Stimulated activated CD8-positive, alpha-beta memory T cell treated with anti-CD3 and anti-CD28 coated beads, Interleukin-15, amount 100 ng/mL, for 48 hours (primary cell): ENCODE data around the gene MAGEA9.
"Not testable (repeated sequence)": the region's sequence is repeated elsewhere in the genome, so short reads cannot be mapped to it uniquely, and the experiment has no call there.

Experiments
- DNase-seq, 2 donors: peaks; one replicate each; pipeline ENCODE4 v3.0.0-alpha.2; 2020; ENCODE audit warnings: low read depth in 2 of 2

MAGEA9 gene

GRCh38 chrX:149781727-149782126 is at the start of gene MAGEA9:
Gene MAGEA9 (plus strand): TSS chrX:149781930. CDS start chrX:149786211, 4,281 bp downstream.
- not testable (repeated sequence) for DNase-seq

- not testable (repeated sequence) for DNase-seq
Measured at GRCh38 chrX:149742269-149742668, 39.5 kb upstream of the MAGEA9 start.

DNA sequence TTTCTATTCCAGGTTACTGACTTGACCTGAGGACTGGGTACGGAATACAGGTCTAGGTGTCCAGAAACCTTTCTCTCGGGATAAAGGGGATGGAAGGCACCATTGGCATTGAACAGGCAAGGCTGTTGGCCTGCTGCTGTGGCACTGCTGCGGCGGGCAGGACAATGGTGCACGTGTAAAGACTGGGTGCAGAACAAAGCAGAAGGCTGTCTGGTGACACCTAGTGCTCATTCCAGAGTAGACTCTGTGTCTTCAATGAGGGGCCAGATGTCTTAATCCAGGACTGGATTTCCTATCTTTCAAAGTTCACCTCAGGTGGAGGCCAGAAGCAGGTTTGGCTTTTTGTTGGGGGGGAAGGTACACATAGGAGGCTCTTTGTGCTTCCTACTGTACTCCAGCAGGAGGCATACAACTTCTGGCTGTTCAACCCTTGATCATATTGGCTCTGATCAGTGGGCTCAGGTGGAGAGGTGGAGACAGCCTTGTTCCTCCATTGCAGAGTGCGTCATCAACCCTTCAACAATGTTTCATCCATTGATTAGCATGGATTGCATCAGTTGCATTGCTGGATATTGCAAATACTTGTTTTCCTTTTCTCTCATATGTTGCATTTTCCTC is 35.2 kb upstream of the MAGEA9 start:
- DNase-seq: not testable (repeated sequence)

- DNase-seq: no peak
Measured at GRCh38 chrX:149757206-149758067, 24.3 kb upstream of the MAGEA9 start.

- DNase-seq: no peak
Measured at GRCh38 chrX:149758068-149758714, 23.5 kb upstream of the MAGEA9 start.

- not testable (repeated sequence) for DNase-seq
Measured at GRCh38 chrX:149758715-149759078, 23.0 kb upstream of the MAGEA9 start.

- no peak for DNase-seq
Measured at GRCh38 chrX:149759824-149760223, 21.9 kb upstream of the MAGEA9 start.

DNA sequence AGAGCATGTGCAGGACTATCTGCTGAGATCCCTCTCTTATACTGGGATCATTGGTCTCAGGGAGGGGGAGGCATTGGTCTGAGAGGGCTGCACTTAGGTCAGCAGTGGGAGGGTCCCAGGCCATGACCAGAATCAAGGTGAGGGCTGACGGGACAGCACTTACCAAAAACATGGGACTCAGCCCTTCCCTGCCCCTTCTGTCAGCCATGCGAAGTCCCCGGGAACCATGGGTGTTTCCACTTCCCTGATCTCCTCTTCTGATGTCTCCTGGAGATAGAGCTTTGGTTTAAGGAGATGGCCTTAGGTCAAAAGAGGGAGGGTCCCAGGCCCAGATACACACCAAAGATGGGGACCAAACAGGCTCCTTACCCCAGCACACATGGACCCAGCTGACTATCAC is 20.8 kb upstream of the MAGEA9 start:
- no peak for DNase-seq

DNA sequence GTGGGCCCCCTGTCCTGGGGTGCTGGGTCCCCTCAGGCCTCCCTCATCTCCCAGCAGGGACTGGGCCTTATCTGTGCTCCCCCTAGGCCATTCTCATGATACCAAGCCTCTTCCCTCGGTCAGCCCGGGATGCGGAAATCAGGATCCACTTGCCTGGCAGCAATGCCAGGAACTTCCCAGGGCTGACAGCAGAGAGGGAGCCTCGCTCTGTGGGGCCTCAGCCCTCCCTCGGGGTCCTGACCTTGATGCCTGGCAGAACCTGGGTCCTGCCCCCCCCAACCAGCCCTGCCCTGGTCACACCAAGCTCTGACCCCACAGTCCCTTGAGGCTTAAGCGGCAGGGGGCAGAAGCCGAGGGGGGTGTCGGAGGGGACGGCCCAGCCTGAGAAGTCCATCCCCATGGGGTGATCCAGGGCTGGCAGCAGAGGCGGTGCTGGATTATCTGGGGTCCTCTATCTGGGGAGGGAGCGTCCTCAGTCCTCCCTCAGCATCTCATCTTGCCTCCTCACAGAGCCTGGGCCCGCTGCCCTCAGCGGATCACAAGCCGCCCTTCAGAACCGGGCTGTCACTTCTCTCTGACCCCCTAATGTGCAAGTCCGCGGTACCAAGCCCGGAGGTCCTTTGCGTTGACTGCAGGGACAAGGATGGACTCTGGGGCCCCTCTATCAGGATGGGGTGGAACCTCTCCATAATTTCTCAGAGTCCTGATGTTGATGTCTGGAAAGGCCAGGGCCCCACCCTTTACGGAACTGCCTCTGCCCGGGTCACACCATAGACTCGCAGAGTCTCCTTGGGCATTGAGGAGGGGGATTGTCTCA is 19.7 kb upstream of the MAGEA9 start:
- DNase-seq: not testable (repeated sequence)

GRCh38 chrX:149762696-149763614 is 18.8 kb upstream of the MAGEA9 start:
- DNase-seq: no peak

GRCh38 chrX:149770344-149770743 is 11.4 kb upstream of the MAGEA9 start:
- not testable (repeated sequence) for DNase-seq

GRCh38 chrX:149773026-149773425 is 8.7 kb upstream of the MAGEA9 start:
- not testable (repeated sequence) for DNase-seq

- DNase-seq: not testable (repeated sequence)
Measured at GRCh38 chrX:149773768-149774167, 8.0 kb upstream of the MAGEA9 start, which contains the start of gene HSFX1. Gene HSFX1 (plus strand): TSS chrX:149774068. CDS start chrX:149774682, 614 bp downstream.

- not testable (repeated sequence) for DNase-seq
Measured at GRCh38 chrX:149777999-149778398, 3.7 kb upstream of the MAGEA9 start.

DNA sequence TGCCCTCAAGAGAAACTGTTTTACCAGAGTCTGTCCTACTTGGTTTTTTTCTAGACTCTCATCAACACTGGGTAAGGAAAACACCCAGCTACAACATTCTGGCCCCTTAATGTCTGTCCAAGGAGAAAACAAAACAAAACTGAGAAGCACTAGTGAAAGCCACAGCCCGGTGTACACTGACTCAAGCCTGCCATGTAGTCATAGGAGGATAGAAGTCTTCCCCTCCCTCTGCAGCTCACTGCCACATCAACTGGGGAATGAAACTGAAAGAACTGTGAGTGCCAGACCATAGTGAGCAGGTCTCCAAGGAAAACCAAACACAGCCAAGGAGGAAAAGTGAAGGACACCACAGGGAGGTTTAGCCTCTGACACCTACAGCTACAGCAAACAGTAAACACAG is 13.8 kb downstream of the MAGEA9 start:
- DNase-seq: not testable (repeated sequence)

GRCh38 chrX:149799095-149799714 is 17.5 kb downstream of the MAGEA9 start:
- DNase-seq: no peak

DNA sequence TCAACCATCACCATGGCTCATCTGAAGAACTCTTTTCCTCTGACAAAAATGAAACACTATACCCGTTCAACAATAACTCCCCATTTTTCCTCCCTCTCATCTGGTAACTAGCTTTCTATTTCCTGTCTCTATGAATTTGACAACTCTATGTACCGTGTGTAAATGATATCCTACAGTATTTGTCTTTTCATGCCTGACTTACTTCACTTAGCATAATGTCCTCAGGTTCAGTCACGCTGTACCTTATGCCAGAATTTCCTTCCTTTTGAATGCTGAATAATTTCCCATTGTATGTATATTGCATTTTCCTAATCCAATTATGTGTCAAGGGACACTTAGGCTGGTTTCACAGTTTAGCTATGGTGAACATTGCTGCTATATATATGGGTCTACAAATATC is 18.2 kb downstream of the MAGEA9 start:
- DNase-seq: no peak

GRCh38 chrX:149803458-149804062 is 21.8 kb downstream of the MAGEA9 start:
- no peak for DNase-seq

GRCh38 chrX:149804102-149804501 is 22.4 kb downstream of the MAGEA9 start:
- DNase-seq: no peak
